ENCODE results near the gene ANKRD33.
"Not testable (repeated sequence)": the region's sequence is repeated elsewhere in the genome, so short reads cannot be mapped to it uniquely, and the experiment has no call there.

The ANKRD33 gene

DNA sequence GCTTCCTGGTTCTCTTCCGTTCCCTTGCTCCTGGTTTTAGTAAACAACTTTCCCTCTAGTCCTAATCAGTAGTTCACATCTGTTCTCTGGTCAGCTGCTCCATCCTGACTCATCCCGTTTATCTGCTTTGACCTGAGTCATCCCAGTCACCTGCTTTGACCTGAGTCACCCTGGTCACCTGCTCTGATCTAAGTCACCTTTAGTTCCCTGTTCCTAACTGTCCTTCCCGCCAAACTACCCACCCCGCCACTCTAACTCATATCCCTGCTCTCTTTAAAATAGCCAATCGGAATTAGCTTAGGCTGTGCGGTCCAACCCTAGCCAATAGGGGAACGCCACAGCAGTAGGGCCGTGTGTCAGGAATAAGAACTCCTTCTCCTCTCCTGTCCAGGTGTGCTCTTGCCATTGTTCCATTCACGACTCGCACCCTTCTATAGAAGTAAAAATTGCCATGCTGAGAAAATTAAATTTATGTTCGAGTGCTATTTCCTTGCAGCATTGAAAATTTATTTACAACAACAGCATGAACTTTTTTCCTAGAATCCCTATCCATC is 3.1 kb upstream of the ANKRD33 start:
- no peaks in the 10 kb centered on the region for H3K9me3 ChIP-seq
- intact Hi-C loops (cut with DNase I; ENCODE audit: low total_unique reads): no loop called here
- TF ChIP-seq, protein P1, sequence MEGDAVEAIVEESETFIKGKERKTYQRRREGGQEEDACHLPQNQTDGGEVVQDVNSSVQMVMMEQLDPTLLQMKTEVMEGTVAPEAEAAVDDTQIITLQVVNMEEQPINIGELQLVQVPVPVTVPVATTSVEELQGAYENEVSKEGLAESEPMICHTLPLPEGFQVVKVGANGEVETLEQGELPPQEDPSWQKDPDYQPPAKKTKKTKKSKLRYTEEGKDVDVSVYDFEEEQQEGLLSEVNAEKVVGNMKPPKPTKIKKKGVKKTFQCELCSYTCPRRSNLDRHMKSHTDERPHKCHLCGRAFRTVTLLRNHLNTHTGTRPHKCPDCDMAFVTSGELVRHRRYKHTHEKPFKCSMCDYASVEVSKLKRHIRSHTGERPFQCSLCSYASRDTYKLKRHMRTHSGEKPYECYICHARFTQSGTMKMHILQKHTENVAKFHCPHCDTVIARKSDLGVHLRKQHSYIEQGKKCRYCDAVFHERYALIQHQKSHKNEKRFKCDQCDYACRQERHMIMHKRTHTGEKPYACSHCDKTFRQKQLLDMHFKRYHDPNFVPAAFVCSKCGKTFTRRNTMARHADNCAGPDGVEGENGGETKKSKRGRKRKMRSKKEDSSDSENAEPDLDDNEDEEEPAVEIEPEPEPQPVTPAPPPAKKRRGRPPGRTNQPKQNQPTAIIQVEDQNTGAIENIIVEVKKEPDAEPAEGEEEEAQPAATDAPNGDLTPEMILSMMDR (IDR thresholded peaks at IDR 0.05): no peak
- DNase-seq: no peak
- no peak overlapping the region for H3K4me3 ChIP-seq
- peaks cover 0 to 12% (median 6%) of the 10 kb centered on the region in 4 donors for H3K4me1 ChIP-seq
- no peak overlapping the region for H3K27ac ChIP-seq
- H3K27me3 ChIP-seq: peaks cover 0 to 22% of the 10 kb centered on the region in 2 donors
- no peaks in the 10 kb centered on the region for H3K36me3 ChIP-seq

- H3K4me3 ChIP-seq; H3K36me3 ChIP-seq; intact Hi-C loops (cut with DNase I; ENCODE audit: low total_unique reads); H3K27ac ChIP-seq; H3K9me3 ChIP-seq: not testable (repeated sequence)
- Histone ChIP-seq H3K4me1 (peaks cover 0 to 12% (median 6%) of the 10 kb centered on the region in 4 donors), H3K27me3 (peaks cover 0 to 29% of the 10 kb centered on the region in 2 donors)
- peak in 1 of 2 donors; percentile 58 for DNase-seq
Observed at GRCh38 chr12:51885294-51886020, 2.4 kb upstream of the ANKRD33 start.

- TF ChIP-seq, protein P1 (IDR thresholded peaks at IDR 0.05): no peak
- H3K36me3 ChIP-seq: no peaks in the 10 kb centered on the region
- peak; percentile 89 to 91 for DNase-seq
- H3K4me3 ChIP-seq: no peak overlapping the region
- no peaks in the 10 kb centered on the region for H3K9me3 ChIP-seq
- peak overlapping the region in 1 of 2 donors; percentile 9 for H3K27ac ChIP-seq
- H3K4me1 ChIP-seq: peaks cover 0 to 12% (median 6%) of the 10 kb centered on the region in 4 donors
- H3K27me3 ChIP-seq: peaks cover 0 to 36% of the 10 kb centered on the region in 2 donors
- intact Hi-C loops (cut with DNase I; ENCODE audit: low total_unique reads): no loop called here
Observed at GRCh38 chr12:51886021-51886710, 1.7 kb upstream of the ANKRD33 start.

- DNase-seq: peak in 1 of 2 donors; percentile 59
- no peak overlapping the region for H3K4me3 ChIP-seq
- no peaks in the 10 kb centered on the region for H3K9me3 ChIP-seq
- TF ChIP-seq, protein P1 (IDR thresholded peaks at IDR 0.05): no peak
- peaks cover 0 to 36% of the 10 kb centered on the region in 2 donors for H3K27me3 ChIP-seq
- intact Hi-C loops (cut with DNase I; ENCODE audit: low total_unique reads): no loop called here
- no peak overlapping the region for H3K27ac ChIP-seq
- no peaks in the 10 kb centered on the region for H3K36me3 ChIP-seq
- peaks cover 0 to 12% (median 6%) of the 10 kb centered on the region in 4 donors for H3K4me1 ChIP-seq
Observed at GRCh38 chr12:51888316-51889215, 663 bp downstream of the ANKRD33 start.

DNA sequence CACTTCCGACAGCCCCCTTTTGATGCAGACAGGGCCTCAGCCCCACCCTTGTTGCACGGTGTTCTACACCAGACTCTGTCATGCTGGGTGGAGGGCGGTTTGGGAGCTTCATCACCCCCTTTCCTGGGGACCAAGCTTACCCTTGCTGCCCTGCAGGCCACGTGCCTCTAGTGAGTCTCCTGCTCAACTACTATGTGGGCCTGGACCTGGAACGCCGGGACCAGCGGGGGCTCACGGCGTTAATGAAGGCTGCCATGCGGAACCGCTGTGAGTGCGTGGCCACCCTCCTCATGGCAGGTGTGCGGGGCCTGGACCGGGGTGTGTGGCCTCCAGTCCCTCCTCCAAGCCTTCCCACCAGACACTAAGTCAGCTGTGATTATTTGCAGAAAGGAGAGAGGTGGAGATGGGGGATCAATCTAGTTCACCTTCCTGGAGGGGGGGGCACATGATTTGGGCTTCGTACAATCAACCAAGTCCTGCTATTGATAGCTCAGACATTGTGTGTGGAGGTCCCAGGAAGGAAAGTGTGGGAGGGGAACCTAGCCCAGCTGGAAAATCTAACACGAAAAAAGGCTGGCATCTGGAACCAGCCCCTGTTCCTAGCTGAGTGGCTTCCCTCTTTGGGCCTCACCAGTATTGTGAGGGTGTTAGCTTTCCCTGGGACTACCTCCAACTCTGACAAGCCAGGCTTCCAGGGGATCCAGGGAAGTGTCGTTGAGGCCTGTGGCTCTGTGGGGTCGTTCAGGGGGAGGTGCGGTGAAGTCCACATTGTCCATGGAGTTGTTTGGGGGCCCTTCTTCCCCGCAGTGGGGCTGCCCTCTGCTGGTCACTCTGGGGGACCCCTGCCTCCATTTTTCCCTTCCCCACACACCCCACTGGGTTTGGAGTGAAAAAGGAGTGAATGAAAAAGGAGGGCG is 1.6 kb downstream of the ANKRD33 start:
- Histone ChIP-seq H3K4me1 (peaks cover 0 to 12% (median 6%) of the 10 kb centered on the region in 4 donors), H3K27ac (no peak overlapping the region), H3K27me3 (peaks cover 0 to 36% of the 10 kb centered on the region in 2 donors), H3K9me3 (no peaks in the 10 kb centered on the region), H3K36me3 (no peaks in the 10 kb centered on the region), H3K4me3 (no peak overlapping the region)
- DNase-seq: peak in 1 of 2 donors; percentile 60
- TF ChIP-seq, protein P1 (IDR thresholded peaks at IDR 0.05): no peak
- intact Hi-C loops (cut with DNase I; ENCODE audit: low total_unique reads): no loop called here

Measured in tibial artery (tissue), 4 donors.